Measurements from ENCODE around the gene LPAR3.

DNA sequence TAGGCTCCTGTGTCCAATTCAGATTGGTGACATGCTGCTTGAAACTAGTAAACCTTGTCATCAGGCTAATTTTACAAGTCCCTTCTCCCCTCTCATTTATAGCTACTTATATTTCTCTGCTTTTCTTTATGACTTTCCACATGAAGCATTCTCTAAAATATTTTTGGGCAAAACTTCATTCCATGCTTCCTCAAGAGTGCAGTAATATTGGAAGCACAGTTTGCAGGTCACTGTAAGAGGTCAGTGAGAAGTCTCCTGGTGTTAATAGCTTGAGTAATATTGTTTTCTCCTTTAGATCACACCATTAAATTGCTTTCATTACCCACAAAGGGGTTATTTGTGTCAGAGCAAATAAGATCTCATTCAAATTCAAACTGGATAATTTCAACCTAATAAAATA, 46.6 kb downstream of the LPAR3 start:
- TF ChIP-seq, protein P1, sequence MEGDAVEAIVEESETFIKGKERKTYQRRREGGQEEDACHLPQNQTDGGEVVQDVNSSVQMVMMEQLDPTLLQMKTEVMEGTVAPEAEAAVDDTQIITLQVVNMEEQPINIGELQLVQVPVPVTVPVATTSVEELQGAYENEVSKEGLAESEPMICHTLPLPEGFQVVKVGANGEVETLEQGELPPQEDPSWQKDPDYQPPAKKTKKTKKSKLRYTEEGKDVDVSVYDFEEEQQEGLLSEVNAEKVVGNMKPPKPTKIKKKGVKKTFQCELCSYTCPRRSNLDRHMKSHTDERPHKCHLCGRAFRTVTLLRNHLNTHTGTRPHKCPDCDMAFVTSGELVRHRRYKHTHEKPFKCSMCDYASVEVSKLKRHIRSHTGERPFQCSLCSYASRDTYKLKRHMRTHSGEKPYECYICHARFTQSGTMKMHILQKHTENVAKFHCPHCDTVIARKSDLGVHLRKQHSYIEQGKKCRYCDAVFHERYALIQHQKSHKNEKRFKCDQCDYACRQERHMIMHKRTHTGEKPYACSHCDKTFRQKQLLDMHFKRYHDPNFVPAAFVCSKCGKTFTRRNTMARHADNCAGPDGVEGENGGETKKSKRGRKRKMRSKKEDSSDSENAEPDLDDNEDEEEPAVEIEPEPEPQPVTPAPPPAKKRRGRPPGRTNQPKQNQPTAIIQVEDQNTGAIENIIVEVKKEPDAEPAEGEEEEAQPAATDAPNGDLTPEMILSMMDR (IDR thresholded peaks at IDR 0.05; ENCODE audit: poor library complexity): no peak
- no peak for TF ChIP-seq EZH2phosphoT487 (IDR thresholded peaks at IDR 0.05; ENCODE audit: low read depth, severe bottlenecking, unreplicated experiment)

All from hepatocyte (in vitro differentiated cells).